GM12891 (cell line): ENCODE results near the gene NFKBIA.

Experiments
- PAX5 ChIP-seq: IDR thresholded peaks from 2 replicates; pipeline ENCODE4 v1.6.1; 2011; ENCODE audit warnings: low read length, moderate library complexity, mild to moderate bottlenecking; ENCODE audit not compliant: insufficient read depth, severe bottlenecking
- POLR2A ChIP-seq: IDR thresholded peaks from 2 replicates; pipeline ENCODE4 v1.6.1; 2011; ENCODE audit warnings: low read depth, low read length, control low read depth
- POLR2AphosphoS5 ChIP-seq: IDR thresholded peaks from 2 replicates; pipeline ENCODE4 v1.6.1; 2011; ENCODE audit warnings: low read depth, low read length, control low read depth
- POU2F2 ChIP-seq: IDR thresholded peaks from 2 replicates; pipeline ENCODE4 v1.6.1; 2011; ENCODE audit warnings: low read depth, mild to moderate bottlenecking, control low read depth, low read length, moderate library complexity
- SPI1 ChIP-seq: IDR thresholded peaks from 2 replicates; pipeline ENCODE4 v1.6.1; 2011; ENCODE audit warnings: low read depth, low read length, control low read depth
- TAF1 ChIP-seq: IDR thresholded peaks from 2 replicates; pipeline ENCODE4 v1.6.1; 2011; ENCODE audit warnings: low read depth, low read length, control low read depth

DNA sequence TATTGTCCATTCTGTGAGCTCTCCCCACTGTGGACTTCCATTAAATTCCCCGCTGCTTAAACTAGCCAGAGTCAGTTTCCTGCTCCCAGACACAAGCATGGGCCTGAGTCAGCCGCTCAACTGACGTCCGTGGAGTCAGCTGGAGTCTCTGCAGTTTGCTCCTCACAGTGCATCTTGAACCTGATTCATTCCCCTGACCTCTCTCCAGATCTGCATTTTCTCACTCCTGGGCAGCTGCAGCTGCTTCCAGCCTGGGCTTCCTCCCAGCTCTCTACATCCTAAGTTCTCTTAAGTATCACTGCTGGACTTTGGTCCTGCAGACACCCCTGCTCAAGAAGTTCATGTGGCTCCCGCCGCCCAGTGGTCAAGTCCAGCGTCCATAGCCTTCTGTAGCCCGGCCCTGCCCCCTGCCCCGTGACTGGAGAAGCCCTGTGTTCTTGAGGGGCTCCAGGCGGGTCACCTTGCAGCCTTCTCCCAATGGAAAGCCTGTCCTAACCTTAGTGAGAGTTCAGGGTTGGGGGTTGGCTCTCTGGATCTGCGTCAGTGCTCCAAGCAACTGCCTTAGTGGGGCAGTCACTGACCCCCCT lies 20.0 kb downstream of the NFKBIA start:
- TF ChIP-seq POLR2AphosphoS5 (no peak), POLR2A (no peak), SPI1 (no peak), TAF1 (no peak), PAX5 (no peak), POU2F2 (no peak)
